GM18870 (cell line): ENCODE data around the gene NSUN7.
"Not testable (repeated sequence)": the region's sequence is repeated elsewhere in the genome, so short reads cannot be mapped to it uniquely, and the experiment has no call there.

Experiments used
- ATAC-seq: cut with Tn5 transposase; IDR thresholded peaks from one replicate; pipeline ENCODE4 v1.9.1; 2021; ENCODE audit warnings: moderate library complexity; ENCODE audit not compliant: unreplicated experiment

NSUN7 gene

DNA sequence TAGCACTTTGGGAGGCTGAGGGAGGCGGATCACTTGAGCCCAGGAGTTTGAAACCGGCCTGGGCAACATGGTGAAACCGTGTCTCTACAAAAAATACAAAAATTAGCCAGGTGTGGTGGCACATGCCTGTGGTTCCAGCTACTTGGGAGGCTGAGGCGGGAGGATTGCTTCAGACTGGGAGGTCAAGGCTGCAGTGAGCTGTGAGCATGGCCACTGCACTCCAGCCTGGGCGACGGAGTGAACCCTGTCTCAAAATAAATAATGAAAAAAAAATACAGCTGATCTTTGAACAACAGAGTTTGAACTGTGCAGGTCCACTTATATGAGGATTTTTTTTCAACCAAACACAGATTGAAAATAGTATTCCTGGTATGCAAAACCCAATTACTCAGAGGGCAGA, 67.4 kb downstream of the NSUN7 start:
- not testable (repeated sequence) for ATAC-seq

DNA sequence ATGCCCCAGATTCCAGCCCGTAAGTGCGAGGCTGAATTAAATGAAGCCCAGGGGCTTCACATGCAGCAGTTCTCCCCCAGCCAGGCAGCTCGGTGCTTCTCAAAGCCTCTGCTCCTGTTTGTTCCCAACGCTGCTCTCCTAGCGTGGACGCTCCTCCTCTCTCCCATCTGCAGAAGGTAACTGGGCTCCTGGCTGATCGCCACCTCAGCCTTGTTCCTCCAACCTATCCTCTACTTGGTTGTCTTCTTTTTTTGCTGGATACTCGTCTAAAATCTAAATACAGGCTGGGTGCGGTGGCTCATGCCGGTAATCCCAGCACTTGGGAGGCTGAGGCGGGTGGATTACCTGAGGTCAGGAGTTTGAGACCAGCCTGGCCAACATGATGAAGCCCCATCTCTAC, 70.3 kb downstream of the NSUN7 start:
- ATAC-seq: no peak

- no peak for ATAC-seq
Observed at GRCh38 chr4:40822420-40823166, 72.8 kb downstream of the NSUN7 start.

DNA sequence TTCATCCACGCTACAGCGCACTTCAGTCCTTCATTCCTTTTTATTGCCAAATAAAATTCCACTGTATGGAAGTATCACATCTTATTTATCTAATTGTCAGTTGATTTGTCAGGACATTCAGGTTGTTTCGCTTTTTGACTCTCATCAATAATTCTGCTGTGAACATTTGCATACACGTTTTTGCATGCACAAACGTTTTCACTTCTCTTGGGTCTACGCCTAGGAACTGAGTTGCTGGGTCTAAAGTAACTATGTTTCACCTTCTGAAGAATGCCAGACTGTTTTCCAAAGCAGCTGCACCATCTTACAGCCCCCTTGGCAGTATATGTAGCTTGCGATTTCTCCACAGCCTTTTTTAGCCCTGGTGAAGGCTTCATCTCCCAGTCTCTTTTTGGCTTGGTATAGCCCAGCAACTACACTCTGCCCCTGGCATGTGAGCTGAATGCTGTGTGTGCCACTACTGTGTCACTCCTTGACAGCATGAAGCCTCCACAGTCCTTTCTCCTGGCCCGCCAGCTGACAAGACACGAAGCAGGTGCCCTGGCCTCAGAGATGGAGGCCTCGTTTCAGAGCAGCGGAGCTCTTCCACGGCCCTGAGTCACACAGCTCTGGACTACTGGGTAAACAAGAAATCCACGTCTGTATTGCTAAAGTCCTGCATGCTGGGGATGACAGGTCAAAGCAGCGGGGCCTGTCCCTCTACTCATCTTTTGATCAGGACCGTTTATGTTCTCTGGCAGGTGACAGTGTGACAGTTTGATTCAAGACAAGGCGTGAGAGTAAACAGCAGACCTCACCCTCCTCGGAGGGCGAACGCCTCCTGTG, 75.5 kb downstream of the NSUN7 start:
- ATAC-seq: no peak

DNA sequence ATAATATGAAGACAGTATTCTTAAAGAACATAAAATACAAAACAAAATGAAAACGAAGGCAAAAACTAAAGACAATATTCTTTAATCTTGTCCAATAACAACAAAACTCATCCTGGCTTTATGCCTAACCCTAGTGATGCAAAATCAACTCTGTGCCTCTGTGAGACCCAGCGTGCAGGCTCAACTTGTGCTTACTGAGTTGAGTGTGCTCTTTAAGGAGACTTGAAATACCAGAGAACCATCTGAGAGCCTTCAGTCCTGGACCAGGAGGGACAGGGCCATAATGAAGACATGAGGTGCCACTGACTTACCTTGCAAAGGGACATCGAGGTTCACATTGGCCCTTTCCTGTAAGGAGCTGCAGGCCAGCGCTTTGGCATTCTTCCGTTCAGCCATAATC, 77.1 kb downstream of the NSUN7 start:
- ATAC-seq: no peak

GRCh38 chr4:40827758-40828157, 78.0 kb downstream of the NSUN7 start:
- no peak for ATAC-seq

DNA sequence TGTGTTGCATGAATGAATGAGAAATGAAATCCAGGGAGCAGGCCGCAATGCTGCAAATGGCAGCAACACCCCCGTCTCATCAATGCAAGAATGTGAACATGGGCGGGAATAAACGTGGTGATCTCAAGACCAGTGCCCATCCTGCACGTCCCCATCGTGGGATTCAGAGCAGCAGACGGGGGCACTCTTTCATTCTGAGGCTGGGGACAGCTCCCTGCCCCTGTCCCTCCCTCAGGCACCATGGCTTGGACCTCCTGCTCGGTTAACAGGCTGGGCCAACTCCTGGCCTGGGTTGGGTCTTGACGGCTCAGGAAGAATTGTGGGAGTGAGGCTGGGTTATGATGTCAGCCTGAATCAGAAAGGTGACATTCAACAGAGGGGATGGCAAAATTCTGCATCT, 78.9 kb downstream of the NSUN7 start:
- no peak for ATAC-seq

GRCh38 chr4:40829586-40829985, 79.8 kb downstream of the NSUN7 start:
- ATAC-seq: no peak

DNA sequence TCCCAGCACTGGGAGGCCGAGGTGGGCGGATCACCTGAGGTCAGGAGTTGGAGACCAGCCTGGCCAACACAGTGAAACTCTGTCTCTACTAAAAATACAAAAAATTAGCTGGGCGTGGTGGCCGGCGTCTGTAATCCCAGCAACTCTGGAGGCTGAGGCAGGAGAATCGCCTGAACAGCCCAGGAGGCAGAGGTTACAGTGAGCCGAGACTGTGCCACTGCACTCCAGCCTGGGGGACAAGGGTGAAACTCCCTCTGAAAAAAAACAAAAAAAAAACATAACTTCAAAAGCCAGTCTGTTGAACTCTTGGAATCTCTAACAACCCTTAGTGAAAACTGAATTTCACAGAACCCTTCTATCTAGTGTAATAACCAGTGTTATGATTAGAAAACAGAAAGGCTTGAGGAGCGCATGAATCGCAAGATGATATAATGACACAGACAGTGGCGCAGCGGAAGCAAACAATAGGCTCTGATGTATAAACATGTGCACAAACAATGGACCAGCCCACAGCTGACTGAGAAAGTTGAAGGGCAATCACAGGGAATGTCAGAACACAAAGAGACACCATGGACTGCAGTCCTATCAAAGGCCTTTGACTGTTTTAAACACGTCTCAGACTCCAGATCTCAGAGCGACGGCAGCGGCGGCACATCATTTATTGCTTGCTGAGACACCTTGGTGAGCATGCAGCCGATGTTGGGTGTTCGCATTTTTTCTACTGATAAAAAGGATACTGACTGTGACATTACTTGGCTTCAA, 81.6 kb downstream of the NSUN7 start:
- ATAC-seq: no peak

DNA sequence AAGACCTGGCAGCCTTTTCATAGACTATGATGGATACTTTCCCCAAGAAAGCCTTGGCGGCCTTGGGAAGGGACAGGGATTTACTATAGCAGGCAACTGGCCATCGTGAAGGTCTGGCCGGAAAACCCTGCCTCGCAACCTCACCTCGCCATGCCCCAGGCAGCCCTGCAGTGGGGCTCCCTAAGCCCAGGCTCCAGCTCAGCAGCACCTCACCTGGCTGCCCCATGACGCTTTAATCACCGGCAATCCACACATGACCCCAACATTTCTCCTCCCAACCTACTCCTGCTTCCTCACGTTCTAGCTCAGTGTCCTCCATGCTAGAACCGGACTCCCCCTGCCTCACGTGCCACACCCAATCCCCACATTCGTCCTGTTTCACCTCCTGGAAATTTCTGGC, 82.4 kb downstream of the NSUN7 start:
- no peak for ATAC-seq

DNA sequence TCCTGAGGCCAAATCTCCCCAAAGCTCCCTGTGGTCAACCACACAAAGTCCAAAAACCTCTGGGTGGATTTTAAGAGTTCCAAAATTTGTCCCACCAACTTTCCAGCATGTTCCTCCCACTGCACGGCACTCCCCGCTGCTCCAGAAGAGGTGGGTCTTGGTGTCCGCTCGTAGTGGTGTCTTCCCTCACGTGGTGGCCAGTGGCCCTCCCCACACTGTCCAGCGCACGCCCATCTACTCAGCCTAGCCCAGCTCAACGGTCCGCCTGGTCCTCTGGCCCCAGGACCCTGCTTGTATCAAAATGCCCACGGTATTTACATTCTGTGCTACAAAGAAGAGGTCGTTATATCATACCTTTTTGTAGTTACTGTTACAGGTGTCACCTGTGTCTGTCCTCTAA, 83.5 kb downstream of the NSUN7 start:
- ATAC-seq: no peak

DNA sequence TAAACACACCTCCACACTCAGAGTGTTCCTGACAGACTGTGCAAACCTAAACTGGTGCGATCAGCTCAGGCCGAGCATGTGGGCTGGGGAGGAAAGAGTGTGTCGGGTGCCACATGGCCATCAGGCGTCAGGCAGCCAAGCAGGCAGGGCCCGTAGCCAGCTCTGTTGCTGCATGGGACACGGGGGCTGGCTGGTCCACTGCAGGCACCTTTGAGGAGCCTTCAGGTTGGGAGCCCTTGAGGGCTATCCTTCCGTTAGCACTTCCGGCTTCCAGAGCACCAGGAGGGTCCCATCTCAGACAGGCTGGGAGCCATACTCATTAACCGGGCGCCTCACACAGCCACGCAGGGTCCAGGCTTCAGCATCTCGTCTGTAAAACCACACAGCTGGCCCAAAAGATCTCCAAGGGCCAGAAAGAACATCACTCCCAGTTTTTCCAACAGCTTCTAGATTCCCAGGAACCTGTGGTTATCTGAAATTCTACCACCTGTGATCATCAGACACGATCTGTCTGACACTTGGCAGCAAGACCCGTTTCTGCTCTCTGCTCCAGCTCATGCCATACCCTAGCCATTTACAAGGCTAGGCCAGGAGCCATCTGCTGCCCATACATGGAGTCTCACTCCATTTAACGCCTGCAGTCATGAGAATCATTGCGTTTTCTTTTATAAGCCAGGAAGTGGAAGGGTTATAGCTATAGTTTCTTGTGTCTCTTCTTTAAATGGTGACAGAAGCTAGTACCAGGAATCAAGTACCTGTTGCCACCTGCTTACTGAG, 87.5 kb downstream of the NSUN7 start:
- no peak for ATAC-seq

GRCh38 chr4:40838742-40839141, 89.0 kb downstream of the NSUN7 start:
- ATAC-seq: no peak

- ATAC-seq: no peak
Observed at GRCh38 chr4:40840255-40840984, 90.7 kb downstream of the NSUN7 start.

GRCh38 chr4:40840985-40841571, 91.3 kb downstream of the NSUN7 start:
- ATAC-seq: no peak

DNA sequence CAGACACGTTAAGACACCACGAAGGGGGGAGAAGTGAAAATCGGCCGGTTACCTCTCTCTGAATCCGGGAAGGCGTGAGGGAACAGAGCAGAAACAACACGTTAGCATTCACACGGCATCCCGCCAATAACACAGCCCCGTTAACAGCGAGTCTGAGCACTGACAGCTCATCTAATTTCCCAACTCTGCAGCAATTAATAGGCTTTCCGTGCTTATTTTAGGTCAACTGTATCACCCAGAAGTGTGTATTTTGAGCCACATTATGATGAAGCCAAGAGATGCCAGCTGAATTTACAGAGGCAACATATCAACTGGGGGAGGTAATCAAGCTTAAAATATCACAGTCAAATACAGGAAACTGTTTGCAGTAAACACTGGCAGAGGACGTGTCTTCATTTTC, 92.6 kb downstream of the NSUN7 start:
- ATAC-seq: no peak

DNA sequence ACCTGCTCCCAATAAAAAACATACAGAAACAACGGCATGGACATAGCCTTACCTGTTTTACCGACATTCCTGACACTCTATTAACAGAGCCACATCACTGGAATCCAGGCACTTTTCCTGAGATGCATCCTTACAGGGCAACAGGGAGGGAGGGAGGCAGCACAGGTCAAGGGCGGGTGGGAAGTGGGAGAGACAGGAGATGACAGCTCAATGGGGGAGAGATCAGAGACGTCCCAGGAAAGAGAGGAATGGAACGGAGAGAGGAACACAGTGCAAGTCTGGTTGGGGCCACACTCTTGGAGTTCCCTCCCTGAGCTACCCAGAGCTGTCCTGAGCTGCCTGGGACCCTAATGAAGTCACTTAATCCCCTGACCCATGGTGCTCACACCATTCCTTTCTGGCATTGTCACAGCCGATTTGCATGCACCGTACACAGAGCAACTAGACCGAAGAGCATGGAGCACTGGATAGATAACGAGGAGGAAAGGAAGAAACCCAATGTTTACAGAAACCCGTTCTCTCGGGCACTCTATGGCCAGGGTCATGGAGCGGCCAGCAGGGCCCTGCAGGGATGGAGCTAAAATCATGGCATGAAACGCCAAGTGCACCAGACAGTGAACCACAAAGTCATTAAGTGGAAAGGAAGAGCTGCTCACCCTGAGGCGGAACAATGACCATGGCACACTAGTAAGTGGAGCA, 93.1 kb downstream of the NSUN7 start:
- no peak for ATAC-seq

DNA sequence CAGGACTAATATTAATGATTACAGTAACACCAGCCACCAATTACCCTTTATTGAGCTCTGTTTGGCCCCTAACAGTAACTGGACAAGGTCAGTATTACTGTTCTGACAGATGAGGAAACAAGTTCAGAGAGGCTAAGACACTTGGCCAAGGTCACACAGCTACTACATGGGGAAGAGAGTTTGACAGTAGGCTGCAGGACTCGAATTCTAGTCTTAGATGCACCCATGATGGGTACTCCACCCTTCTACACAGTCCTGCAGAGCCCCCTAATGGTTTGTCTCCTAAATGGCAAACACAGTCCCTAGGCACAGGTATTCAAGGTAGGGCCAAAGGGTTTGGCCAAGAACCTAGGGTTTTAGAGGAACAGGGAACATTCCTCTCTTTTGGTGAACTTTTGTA, 93.9 kb downstream of the NSUN7 start:
- ATAC-seq: no peak

DNA sequence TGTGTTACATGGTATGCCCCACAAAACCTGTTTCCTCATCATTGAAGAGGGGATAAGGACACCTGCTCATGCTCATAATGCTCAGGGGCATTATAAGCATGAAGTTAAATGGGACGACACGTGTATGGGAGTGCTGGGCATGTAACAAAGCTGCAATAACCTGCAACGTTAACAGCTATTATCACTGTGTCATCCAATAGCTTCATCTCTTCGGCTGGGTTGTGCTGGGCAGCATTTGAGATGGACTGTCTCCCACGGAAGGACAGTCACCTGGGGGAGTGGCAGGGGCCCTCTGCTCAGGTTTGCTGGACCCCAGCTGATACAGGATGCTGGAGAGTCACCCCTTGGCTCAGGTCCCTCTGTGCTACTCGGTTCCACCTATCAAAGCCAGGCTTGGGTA, 94.5 kb downstream of the NSUN7 start:
- ATAC-seq: no peak
